ENCODE results near the gene TAF13.

The TAF13 gene

DNA sequence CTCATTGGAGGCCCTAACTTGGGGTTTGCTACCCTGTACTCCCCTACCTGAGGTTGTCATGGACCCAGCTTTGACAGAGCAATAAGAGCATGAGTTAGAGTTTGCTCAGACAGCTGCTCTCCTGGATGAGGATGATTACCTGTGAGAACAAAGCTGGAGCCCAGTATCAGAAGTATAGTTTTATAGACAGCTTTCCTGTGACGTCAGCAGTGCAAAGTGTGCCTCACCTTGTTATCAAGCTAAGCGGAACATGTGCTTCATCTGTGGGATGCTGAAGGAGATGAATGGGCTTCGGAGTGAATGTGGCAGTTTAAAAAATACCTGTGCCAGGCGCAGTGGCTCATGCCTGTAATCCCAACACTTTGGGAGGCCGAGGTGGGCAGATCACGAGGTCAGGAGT lies 28.5 kb downstream of the TAF13 start:
- no peak for TF ChIP-seq CTCF (IDR thresholded peaks at IDR 0.05; ENCODE audit: insufficient read depth, low read length, missing control alignments)
- POLR2A ChIA-PET, result no interaction called here
- H3K4me3 ChIP-seq (ENCODE audit: low read depth, low read length), result no peak overlapping the region
- CTCF ChIA-PET, result interaction anchor here (1.5 kb wide), 1 partner anchor 13 kb away, joined by 3 read pairs; no protein-coding TSS in a partner anchor
- no peak for DNase-seq (ENCODE audit: low read depth, low spot score)

DNA sequence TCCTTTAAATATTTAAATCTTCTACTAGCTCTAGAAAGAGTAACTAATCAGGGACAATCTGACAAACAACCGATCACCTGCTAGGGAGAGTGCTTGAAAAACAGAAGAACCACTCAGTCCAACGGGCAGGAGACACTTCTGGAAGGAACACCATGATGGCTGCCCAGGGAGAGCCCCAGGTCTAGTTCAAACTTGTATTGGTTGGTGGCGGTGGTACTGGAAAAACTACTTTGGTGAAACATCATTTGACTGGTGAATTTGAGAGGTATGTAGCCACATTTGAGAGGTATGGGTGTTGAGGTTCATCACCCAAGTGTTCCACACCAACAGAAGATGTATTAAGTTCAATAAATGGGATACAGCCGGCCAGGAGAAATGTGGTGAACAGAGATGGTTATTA lies 29.1 kb downstream of the TAF13 start:
- no peak overlapping the region for H3K4me3 ChIP-seq (ENCODE audit: low read depth, low read length)
- no peak for DNase-seq (ENCODE audit: low read depth, low spot score)
- ChIA-PET POLR2A (interaction anchor here (0.6 to 0.7 kb wide), 2 partner anchors 21 to 53 kb away, joined by 3 to 4 read pairs; no protein-coding TSS in a partner anchor), CTCF (interaction anchor here (1.5 kb wide), 1 partner anchor 14 kb away, joined by 3 read pairs; no protein-coding TSS in a partner anchor)
- TF ChIP-seq CTCF (IDR thresholded peaks at IDR 0.05; ENCODE audit: insufficient read depth, low read length, missing control alignments), result no peak

- no peak for TF ChIP-seq CTCF (IDR thresholded peaks at IDR 0.05; ENCODE audit: insufficient read depth, low read length, missing control alignments)
- ChIA-PET CTCF (no interaction called here), POLR2A (no interaction called here)
- no peak for DNase-seq (ENCODE audit: low read depth, low spot score)
- no peak overlapping the region for H3K4me3 ChIP-seq (ENCODE audit: low read depth, low read length)
Measured at GRCh38 chr1:109045595-109045994, 30.2 kb downstream of the TAF13 start.

GRCh38 chr1:109041621-109042468 lies 34.0 kb downstream of the TAF13 start, which contains the start of gene WDR47:
WDR47 (minus strand) TSS chr1:109042102; CDS start chr1:109023512, 18,590 bp downstream.
- ChIA-PET POLR2A (interaction anchor here (0.5 to 1.6 kb wide), 5 partner anchors 14 to 79 kb away, joined by 3 to 9 read pairs (median 3); partner anchors contain the start of genes CLCC1 and TAF13), CTCF (interaction anchor here (0.6 to 1.4 kb wide), 2 partner anchors 59 to 71 kb away, joined by 3 to 4 read pairs; a partner anchor contains a TSS)
- peak within 1 kb of the TSS; percentile 87 for H3K4me3 ChIP-seq (ENCODE audit: low read depth, low read length)
- DNase-seq (ENCODE audit: low read depth, low spot score), result peak; percentile 54
- TF ChIP-seq CTCF (IDR thresholded peaks at IDR 0.05; ENCODE audit: insufficient read depth, low read length, missing control alignments), result no peak

DNA sequence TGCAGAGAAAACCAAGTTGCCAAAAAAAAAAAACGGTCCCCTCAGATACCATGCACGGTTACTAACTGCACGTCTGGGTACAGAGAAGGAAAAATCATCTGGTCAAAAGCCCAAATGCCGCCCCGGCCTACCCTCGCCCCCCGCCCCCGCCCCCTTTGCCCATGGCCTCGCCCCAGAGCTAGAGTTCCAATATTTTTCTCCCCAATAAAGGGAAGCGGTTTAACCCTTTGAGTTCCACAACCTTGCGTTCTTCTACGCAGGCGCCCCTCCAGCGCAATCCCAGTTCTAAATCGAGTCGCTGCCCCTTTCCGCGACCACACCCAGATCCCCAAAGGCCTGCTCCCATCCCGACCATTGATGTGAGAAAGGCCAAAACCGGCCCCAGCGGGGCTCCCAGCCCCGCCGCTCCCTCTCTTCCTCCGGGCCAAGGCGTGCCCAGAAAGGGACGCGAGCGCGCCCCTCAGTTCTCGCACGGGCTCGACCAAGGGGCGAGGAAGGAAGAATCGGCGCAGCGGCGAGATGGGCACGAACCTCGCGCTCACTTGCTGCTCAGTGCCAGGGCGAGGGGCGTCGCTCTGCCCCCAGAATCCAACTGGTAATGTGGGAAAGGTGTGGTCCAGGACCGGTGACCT lies 34.7 kb downstream of the TAF13 start:
- no peak for TF ChIP-seq CTCF (IDR thresholded peaks at IDR 0.05; ENCODE audit: insufficient read depth, low read length, missing control alignments)
- ChIA-PET POLR2A (interaction anchor here (1.6 kb wide), 1 partner anchor 59 kb away, joined by 9 read pairs; no protein-coding TSS in a partner anchor), CTCF (no interaction called here)
- peak overlapping the region; percentile 87 for H3K4me3 ChIP-seq (ENCODE audit: low read depth, low read length)
- DNase-seq (ENCODE audit: low read depth, low spot score), result no peak

GRCh38 chr1:109040627-109040988 lies 35.2 kb downstream of the TAF13 start:
- TF ChIP-seq CTCF (IDR thresholded peaks at IDR 0.05; ENCODE audit: insufficient read depth, low read length, missing control alignments), result no peak
- ChIA-PET CTCF (no interaction called here), POLR2A (no interaction called here)
- peak overlapping the region; percentile 87 for H3K4me3 ChIP-seq (ENCODE audit: low read depth, low read length)
- no peak for DNase-seq (ENCODE audit: low read depth, low spot score)
